ENCODE data around the gene SIAH3.

DNA sequence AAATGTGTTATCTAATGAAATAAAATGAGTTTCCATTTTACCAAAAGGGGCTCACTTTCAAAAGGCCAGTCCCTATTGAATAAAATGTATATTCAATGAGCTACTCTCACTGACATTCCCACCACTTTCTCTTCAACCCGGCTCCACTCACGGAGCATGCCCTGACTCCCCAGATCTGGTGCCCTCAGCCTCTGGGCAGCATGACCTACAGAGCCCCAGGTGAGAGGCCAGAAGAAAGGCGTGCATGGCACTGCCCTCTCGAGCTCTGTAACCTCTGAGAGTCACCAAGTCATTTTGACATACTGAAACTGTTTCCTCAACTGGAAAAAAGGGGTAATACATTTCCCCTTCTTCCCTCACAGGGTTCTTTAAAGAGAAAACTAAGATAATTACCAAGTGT, 25.2 kb upstream of the SIAH3 start:
- no peak for TF ChIP-seq CTCF (IDR thresholded peaks at IDR 0.05)
- no peak for TF ChIP-seq POLR2A (IDR thresholded peaks at IDR 0.05)
